Panc1 (cell line): Measurements from ENCODE around the gene SPR.

Experiments
- POLR2AphosphoS5 ChIP-seq: IDR thresholded peaks from 2 replicates; pipeline ENCODE4 v1.6.1; 2012; ENCODE audit warnings: mild to moderate bottlenecking, low read depth, low read length, moderate library complexity
- SIN3A ChIP-seq: IDR thresholded peaks from 2 replicates; pipeline ENCODE4 v1.6.1; 2012; ENCODE audit warnings: low read depth, mild to moderate bottlenecking, low read length, moderate library complexity, borderline replicate concordance; ENCODE audit not compliant: insufficient read depth
- TCF7L2 ChIP-seq: IDR thresholded peaks from 2 replicates; pipeline ENCODE4 v1.6.1; 2011; ENCODE audit warnings: mild to moderate bottlenecking, low read depth, low read length, inconsistent platforms
- TF ChIP-seq, protein P1 (sequence below): fragments of 450-650 bp; IDR thresholded peaks from 2 replicates; pipeline ENCODE4 v1.5.1; 2017; ENCODE audit warnings: mild to moderate bottlenecking
- TF ChIP-seq, protein P2 (sequence below), 2 experiments: IDR thresholded peaks; 2 replicates each; pipeline ENCODE4 v1.6.1; 2011 to 2012; ENCODE audit warnings: low read depth in 2 of 2, control low read depth in 1 of 2, low read length in 1 of 2, mild to moderate bottlenecking in 1 of 2, moderate library complexity in 1 of 2; ENCODE audit not compliant: insufficient read depth in 1 of 2

DNA sequence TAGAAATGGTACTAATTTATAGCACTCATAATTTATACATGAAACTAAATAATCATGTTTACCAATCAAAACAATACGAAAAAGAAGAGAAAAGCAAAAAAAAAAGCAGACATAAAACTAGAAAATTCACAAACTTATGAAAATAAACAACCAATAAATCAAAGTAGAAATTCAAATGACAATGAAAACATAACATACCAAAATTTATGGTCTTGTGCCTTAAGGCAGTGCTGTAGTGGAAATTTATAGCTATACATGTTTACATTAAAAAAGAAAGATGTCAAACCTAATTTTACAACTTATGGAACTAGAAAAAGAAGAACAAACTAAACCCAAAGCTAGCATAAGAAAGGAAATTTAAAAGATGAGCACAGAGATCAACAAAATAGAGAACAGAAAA, 16.1 kb upstream of the SPR start:
- TF ChIP-seq POLR2AphosphoS5 (no peak), TCF7L2 (no peak), SIN3A (no peak)
- TF ChIP-seq, protein P1, sequence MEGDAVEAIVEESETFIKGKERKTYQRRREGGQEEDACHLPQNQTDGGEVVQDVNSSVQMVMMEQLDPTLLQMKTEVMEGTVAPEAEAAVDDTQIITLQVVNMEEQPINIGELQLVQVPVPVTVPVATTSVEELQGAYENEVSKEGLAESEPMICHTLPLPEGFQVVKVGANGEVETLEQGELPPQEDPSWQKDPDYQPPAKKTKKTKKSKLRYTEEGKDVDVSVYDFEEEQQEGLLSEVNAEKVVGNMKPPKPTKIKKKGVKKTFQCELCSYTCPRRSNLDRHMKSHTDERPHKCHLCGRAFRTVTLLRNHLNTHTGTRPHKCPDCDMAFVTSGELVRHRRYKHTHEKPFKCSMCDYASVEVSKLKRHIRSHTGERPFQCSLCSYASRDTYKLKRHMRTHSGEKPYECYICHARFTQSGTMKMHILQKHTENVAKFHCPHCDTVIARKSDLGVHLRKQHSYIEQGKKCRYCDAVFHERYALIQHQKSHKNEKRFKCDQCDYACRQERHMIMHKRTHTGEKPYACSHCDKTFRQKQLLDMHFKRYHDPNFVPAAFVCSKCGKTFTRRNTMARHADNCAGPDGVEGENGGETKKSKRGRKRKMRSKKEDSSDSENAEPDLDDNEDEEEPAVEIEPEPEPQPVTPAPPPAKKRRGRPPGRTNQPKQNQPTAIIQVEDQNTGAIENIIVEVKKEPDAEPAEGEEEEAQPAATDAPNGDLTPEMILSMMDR, result no peak
- TF ChIP-seq, protein P2, sequence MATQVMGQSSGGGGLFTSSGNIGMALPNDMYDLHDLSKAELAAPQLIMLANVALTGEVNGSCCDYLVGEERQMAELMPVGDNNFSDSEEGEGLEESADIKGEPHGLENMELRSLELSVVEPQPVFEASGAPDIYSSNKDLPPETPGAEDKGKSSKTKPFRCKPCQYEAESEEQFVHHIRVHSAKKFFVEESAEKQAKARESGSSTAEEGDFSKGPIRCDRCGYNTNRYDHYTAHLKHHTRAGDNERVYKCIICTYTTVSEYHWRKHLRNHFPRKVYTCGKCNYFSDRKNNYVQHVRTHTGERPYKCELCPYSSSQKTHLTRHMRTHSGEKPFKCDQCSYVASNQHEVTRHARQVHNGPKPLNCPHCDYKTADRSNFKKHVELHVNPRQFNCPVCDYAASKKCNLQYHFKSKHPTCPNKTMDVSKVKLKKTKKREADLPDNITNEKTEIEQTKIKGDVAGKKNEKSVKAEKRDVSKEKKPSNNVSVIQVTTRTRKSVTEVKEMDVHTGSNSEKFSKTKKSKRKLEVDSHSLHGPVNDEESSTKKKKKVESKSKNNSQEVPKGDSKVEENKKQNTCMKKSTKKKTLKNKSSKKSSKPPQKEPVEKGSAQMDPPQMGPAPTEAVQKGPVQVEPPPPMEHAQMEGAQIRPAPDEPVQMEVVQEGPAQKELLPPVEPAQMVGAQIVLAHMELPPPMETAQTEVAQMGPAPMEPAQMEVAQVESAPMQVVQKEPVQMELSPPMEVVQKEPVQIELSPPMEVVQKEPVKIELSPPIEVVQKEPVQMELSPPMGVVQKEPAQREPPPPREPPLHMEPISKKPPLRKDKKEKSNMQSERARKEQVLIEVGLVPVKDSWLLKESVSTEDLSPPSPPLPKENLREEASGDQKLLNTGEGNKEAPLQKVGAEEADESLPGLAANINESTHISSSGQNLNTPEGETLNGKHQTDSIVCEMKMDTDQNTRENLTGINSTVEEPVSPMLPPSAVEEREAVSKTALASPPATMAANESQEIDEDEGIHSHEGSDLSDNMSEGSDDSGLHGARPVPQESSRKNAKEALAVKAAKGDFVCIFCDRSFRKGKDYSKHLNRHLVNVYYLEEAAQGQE (IDR thresholded peaks at IDR 0.05; ENCODE audit: insufficient read depth in 1 of 2, low read depth in 2 of 2, low read length in 1 of 2), result no peak
